Activated CD4-positive, alpha-beta T cell treated with anti-CD3 and anti-CD28 coated beads, Interleukin-10, Interleukin-2, amounts not matched to agents 100 ng/mL and 50 ng/mL, durations not matched to agents 16 hours and 8 hours (primary cell): Measurements from ENCODE around the gene SIM2.

ENCODE experiments used
- DNase-seq: peaks from one replicate; pipeline ENCODE4 v3.0.0-alpha.2; 2020

The SIM2 gene

GRCh38 chr21:36701756-36702621 lies 3.1 kb downstream of the SIM2 start:
- DNase-seq, result no peak

- DNase-seq, result no peak
Measured at GRCh38 chr21:36702622-36702968, 3.7 kb downstream of the SIM2 start.

- DNase-seq, result no peak
Measured at GRCh38 chr21:36703123-36703522, 4.2 kb downstream of the SIM2 start.

- no peak for DNase-seq
Measured at GRCh38 chr21:36703626-36704280, 4.8 kb downstream of the SIM2 start.

GRCh38 chr21:36704281-36704957 lies 5.5 kb downstream of the SIM2 start:
- DNase-seq, result no peak

GRCh38 chr21:36704958-36705678 lies 6.2 kb downstream of the SIM2 start:
- DNase-seq, result no peak

- no peak for DNase-seq
Measured at GRCh38 chr21:36705679-36706481, 7.0 kb downstream of the SIM2 start.

GRCh38 chr21:36706482-36706852 lies 7.6 kb downstream of the SIM2 start:
- DNase-seq, result no peak

- no peak for DNase-seq
Measured at GRCh38 chr21:36706951-36707762, 8.2 kb downstream of the SIM2 start.

GRCh38 chr21:36707763-36708285 lies 8.9 kb downstream of the SIM2 start:
- DNase-seq, result no peak

GRCh38 chr21:36708286-36709029 lies 9.5 kb downstream of the SIM2 start:
- no peak for DNase-seq

- no peak for DNase-seq
Measured at GRCh38 chr21:36709030-36709867, 10.3 kb downstream of the SIM2 start.

GRCh38 chr21:36709868-36710728 lies 11.2 kb downstream of the SIM2 start:
- DNase-seq, result no peak

GRCh38 chr21:36710729-36711048 lies 11.8 kb downstream of the SIM2 start:
- no peak for DNase-seq

GRCh38 chr21:36713746-36714145 lies 14.8 kb downstream of the SIM2 start:
- no peak for DNase-seq

- DNase-seq, result no peak
Measured at GRCh38 chr21:36716387-36716786, 17.5 kb downstream of the SIM2 start.

GRCh38 chr21:36716836-36717235 lies 17.9 kb downstream of the SIM2 start:
- no peak for DNase-seq

GRCh38 chr21:36717976-36718375 lies 19.1 kb downstream of the SIM2 start:
- no peak for DNase-seq
